Omental fat pad (tissue), 4 donors: ENCODE results near the gene UMODL1. TPM values are rescaled to one million over a fixed set of nuclear protein-coding genes. Genes with fewer than 3 reads are reported as not detected.
"Not testable (repeated sequence)": the region's sequence is repeated elsewhere in the genome, so short reads cannot be mapped to it uniquely, and the experiment has no call there.

Source experiments
- ATAC-seq: fragments of 150-250 bp; one replicate; pipeline ENCODE4 v1.9.1; 2016; ENCODE audit warnings: mild to moderate bottlenecking, moderate library complexity; ENCODE audit not compliant: low FRiP score
- DNase-seq: peaks from one replicate; pipeline ENCODE4 v3.0.0-alpha.2; 2019; ENCODE audit warnings: low spot score
- CTCF ChIP-seq, 3 donors: fragments of 450-650 bp; IDR thresholded peaks; one replicate each; pipeline ENCODE4 v1.5.1; 2016 to 2017; ENCODE audit warnings: antibody characterized with exemption in 3 of 3, mild to moderate bottlenecking in 3 of 3, moderate library complexity in 2 of 3
- total RNA-seq, 4 donors: library from RNA; depleted of rRNA; stranded (reverse); fragments of >200 nt; gene quantifications; one replicate each; pipeline ENCODE4 v1.1.0, GENCODE V29; 2016

UMODL1 gene
- total RNA-seq, 4 donors from 2014 or later = not detected

DNA sequence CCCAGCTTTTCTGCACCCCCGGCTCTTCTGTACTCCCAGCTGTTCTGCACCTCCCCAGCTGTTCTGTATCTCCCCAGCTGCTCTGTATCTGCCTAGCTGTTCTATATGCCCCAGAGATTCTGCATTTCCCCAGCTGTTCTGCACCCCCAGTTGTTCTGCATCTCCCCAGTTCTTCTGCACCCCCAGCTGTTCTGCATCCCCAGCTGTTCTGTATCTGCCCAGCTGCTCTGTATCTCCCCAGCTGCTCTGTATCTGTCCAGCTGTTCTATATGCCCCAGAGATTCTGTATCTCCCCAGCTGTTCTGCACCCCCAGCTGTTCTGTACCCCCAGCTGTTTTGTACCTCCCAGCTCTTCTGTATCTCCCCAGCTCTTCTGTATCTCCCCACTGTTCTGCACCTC lies 41.1 kb downstream of the UMODL1 start:
- DNase-seq (no peak), ATAC-seq (no peak)
- TF ChIP-seq CTCF (IDR thresholded peaks at IDR 0.05) = no peak

DNA sequence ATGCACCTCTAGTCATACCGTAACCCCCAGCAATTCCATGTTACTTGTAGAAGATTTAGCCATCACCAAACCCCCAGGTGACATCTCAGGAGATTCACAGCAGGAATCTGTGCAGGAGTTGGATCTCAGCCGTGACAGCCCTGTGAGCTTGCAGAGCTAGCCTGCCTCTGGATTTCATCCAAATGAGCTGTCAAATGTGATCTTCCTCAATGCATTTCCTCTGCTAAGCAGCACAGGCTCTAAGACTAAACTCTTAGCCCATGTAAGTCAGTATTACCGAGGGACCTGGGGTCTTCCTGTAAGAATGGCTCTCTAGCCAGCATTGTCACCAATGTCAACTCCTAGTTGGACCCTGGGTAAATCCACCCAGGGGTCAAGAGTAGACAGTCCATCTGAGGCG lies 41.7 kb downstream of the UMODL1 start:
- DNase-seq (no peak), ATAC-seq (no peak)
- TF ChIP-seq CTCF (IDR thresholded peaks at IDR 0.05) = no peak

DNA sequence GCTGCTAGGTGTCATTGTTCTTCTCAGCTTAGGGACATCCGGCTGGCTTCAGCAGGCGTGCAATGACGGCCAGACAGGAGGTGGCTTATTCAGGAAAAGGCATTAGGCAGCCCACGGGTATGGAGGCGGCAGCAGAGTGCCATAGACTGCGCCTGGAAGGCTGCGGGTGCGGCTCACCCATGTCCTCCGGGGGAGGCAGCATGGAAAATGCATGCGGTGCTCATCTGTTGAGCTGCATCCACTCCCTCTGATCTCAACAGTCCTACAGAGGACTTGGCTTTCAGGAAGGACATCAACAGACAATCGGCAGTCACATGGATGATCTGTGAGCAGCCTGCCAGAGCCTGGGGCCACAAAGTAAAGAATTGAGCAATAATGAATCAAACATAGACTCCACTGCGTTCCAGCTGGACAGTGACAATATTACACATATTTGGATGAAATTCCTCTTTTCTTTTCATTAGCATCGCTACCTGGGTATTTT lies 42.9 kb downstream of the UMODL1 start:
- ATAC-seq (no peak), DNase-seq (no peak)

DNA sequence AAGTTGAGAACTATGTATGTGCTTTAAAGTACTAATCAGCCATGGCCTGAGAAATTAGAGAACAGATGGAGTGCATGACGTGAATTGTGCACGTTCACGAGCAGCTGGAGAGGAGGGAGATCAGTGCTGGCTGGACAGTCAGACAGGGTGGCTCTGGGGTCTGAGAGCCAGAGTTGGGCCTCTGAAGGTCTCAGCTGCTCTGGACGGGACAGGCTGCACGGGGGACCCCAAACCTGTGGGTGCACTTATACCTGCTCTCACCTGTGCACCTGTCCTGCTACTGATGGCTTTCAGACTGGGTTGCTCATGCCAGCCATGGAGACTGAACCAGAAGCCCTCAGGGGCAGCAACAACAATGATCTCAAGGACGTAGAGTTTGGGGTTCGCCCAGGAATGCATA lies 43.5 kb downstream of the UMODL1 start:
- DNase-seq = no peak
- no peak for TF ChIP-seq CTCF (IDR thresholded peaks at IDR 0.05)
- no peak for ATAC-seq

More for the DNA sequence above, 42.9 kb downstream of the UMODL1 start:
- no peak for TF ChIP-seq CTCF (IDR thresholded peaks at IDR 0.05)

DNA sequence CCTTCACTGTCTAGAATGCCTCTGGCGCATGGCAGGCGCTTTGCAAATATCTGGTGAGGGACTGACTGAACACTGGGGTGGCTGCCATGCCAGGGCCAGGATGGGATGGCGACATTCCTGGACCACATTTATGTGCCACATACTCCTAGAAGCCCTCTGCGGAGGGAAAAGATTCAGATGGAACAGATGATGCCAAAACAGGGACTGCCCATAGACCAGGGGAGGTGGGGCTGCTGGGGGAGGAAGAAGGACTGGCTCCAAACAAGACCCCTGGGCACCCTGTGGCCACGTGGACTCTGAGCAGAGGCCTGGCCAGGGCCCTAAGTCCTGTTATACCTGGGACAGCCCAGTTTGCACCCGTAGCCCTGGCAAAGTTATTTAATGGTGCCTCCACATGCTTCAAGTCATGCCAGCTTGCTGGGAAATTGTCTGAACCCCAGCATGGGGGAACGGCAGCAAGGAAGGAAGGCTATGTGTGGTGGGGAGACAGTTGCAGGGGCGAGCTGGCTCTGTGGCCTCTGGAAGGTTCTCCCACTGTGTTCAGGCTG lies 44.1 kb downstream of the UMODL1 start:
- TF ChIP-seq CTCF (IDR thresholded peaks at IDR 0.05) = no peak
- DNase-seq (no peak), ATAC-seq (no peak)

DNA sequence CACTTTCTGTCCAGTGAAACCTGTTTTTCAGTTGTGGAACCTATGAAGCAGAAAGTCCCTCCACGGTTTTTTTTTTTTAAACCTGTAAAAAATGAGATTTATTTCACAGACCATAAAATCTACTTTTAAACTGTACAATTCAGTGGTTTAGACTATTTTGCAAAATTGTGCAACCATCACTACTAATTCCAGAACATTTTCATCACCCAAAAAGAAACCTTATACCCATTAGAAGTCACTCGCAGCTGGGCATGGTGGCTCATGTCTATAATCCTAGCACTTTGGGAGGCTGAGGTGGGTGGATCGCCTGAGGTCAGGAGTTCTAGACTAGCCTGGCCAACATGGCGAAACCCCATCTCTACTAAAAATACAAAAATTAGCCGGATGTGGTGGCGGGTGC lies 45.4 kb downstream of the UMODL1 start:
- DNase-seq, ATAC-seq: not testable (repeated sequence)

- DNase-seq (peak; percentile 55), ATAC-seq (no peak)
- TF ChIP-seq CTCF (IDR thresholded peaks at IDR 0.05) = peak in 2 of 3 donors; percentile 66 to 96
Measured at GRCh38 chr21:42117229-42117966, 46.3 kb downstream of the UMODL1 start.
